ENCODE results near the gene HERPUD2.
"Not testable (repeated sequence)": the region's sequence is repeated elsewhere in the genome, so short reads cannot be mapped to it uniquely, and the experiment has no call there.

Gene HERPUD2

GRCh38 chr7:35630024-35630972 is 64.6 kb downstream of the HERPUD2 start:
- no peak overlapping the region for H3K4me3 ChIP-seq (ENCODE audit: low read length)
- no peak for TF ChIP-seq ZNF274 (IDR thresholded peaks at IDR 0.05; ENCODE audit: low read depth, low read length)

GRCh38 chr7:35624299-35625186 is 70.4 kb downstream of the HERPUD2 start:
- no peak for TF ChIP-seq ZNF274 (IDR thresholded peaks at IDR 0.05; ENCODE audit: low read depth, low read length)
- H3K4me3 ChIP-seq (ENCODE audit: low read length) = no peak overlapping the region

GRCh38 chr7:35623381-35623780 is 71.6 kb downstream of the HERPUD2 start:
- no peak for TF ChIP-seq ZNF274 (IDR thresholded peaks at IDR 0.05; ENCODE audit: low read depth, low read length)
- H3K4me3 ChIP-seq (ENCODE audit: low read length) = no peak overlapping the region

GRCh38 chr7:35619863-35620262 is 75.1 kb downstream of the HERPUD2 start:
- TF ChIP-seq ZNF274 (IDR thresholded peaks at IDR 0.05; ENCODE audit: low read depth, low read length) = no peak
- H3K4me3 ChIP-seq (ENCODE audit: low read length) = no peak overlapping the region

GRCh38 chr7:35617041-35617440 is 77.9 kb downstream of the HERPUD2 start:
- no peak for TF ChIP-seq ZNF274 (IDR thresholded peaks at IDR 0.05; ENCODE audit: low read depth, low read length)
- H3K4me3 ChIP-seq (ENCODE audit: low read length) = no peak overlapping the region

- TF ChIP-seq ZNF274 (IDR thresholded peaks at IDR 0.05; ENCODE audit: low read depth, low read length) = no peak
- no peak overlapping the region for H3K4me3 ChIP-seq (ENCODE audit: low read length)
These were observed 81.8 kb downstream of the HERPUD2 start for GRCh38 chr7:35613150-35613549.

- no peak overlapping the region for H3K4me3 ChIP-seq (ENCODE audit: low read length)
- TF ChIP-seq ZNF274 (IDR thresholded peaks at IDR 0.05; ENCODE audit: low read depth, low read length) = no peak
These were observed 89.2 kb downstream of the HERPUD2 start for GRCh38 chr7:35605760-35606159.

GRCh38 chr7:35604595-35604994 is 90.3 kb downstream of the HERPUD2 start:
- no peak overlapping the region for H3K4me3 ChIP-seq (ENCODE audit: low read length)
- no peak for TF ChIP-seq ZNF274 (IDR thresholded peaks at IDR 0.05; ENCODE audit: low read depth, low read length)

- no peak for TF ChIP-seq ZNF274 (IDR thresholded peaks at IDR 0.05; ENCODE audit: low read depth, low read length)
- no peak overlapping the region for H3K4me3 ChIP-seq (ENCODE audit: low read length)
These were observed 95.3 kb downstream of the HERPUD2 start for GRCh38 chr7:35599645-35600044.

GRCh38 chr7:35599061-35599460 is 95.9 kb downstream of the HERPUD2 start:
- no peak for TF ChIP-seq ZNF274 (IDR thresholded peaks at IDR 0.05; ENCODE audit: low read depth, low read length)

GRCh38 chr7:35596061-35596460 is 98.9 kb downstream of the HERPUD2 start:
- TF ChIP-seq ZNF274 (IDR thresholded peaks at IDR 0.05; ENCODE audit: low read depth, low read length) = no peak

More at GRCh38 chr7:35599061-35599460, 95.9 kb downstream of the HERPUD2 start:
- no peak overlapping the region for H3K4me3 ChIP-seq (ENCODE audit: low read length)

GRCh38 chr7:35593899-35594298 is 101.0 kb downstream of the HERPUD2 start:
- H3K4me3 ChIP-seq (ENCODE audit: low read length) = no peak overlapping the region
- TF ChIP-seq ZNF274 (IDR thresholded peaks at IDR 0.05; ENCODE audit: low read depth, low read length) = no peak

More at GRCh38 chr7:35596061-35596460, 98.9 kb downstream of the HERPUD2 start:
- no peak overlapping the region for H3K4me3 ChIP-seq (ENCODE audit: low read length)

- no peak overlapping the region for H3K4me3 ChIP-seq (ENCODE audit: low read length)
- TF ChIP-seq ZNF274 (IDR thresholded peaks at IDR 0.05; ENCODE audit: low read depth, low read length) = no peak
These were observed 106.3 kb downstream of the HERPUD2 start for GRCh38 chr7:35588647-35589046.

GRCh38 chr7:35584990-35585389 is 109.9 kb downstream of the HERPUD2 start:
- TF ChIP-seq ZNF274 (IDR thresholded peaks at IDR 0.05; ENCODE audit: low read depth, low read length) = no peak

GRCh38 chr7:35584533-35584932 is 110.4 kb downstream of the HERPUD2 start:
- not testable (repeated sequence) for H3K4me3 ChIP-seq (ENCODE audit: low read length)

More at GRCh38 chr7:35584990-35585389, 109.9 kb downstream of the HERPUD2 start:
- no peak overlapping the region for H3K4me3 ChIP-seq (ENCODE audit: low read length)

Measured in GM08714 (cell line).